HEK293 (cell line): Measurements from ENCODE around the gene RING1.

Source experiments
- AEBP2 ChIP-seq: fragments of 450-650 bp; formaldehyde crosslinking; IDR thresholded peaks from 2 replicates; pipeline ENCODE4 v1.5.1; 2016; ENCODE audit warnings: missing biosample characterization, missing genetic modification characterization, borderline replicate concordance
- ATF2 ChIP-seq: fragments of 450-650 bp; formaldehyde crosslinking; IDR thresholded peaks from 2 replicates; pipeline ENCODE4 v1.5.1; 2016; ENCODE audit warnings: missing biosample characterization, missing genetic modification characterization, low read depth
- BCL11A ChIP-seq: fragments of 450-650 bp; formaldehyde crosslinking; IDR thresholded peaks from 2 replicates; pipeline ENCODE4 v1.5.1; 2016; ENCODE audit warnings: low read depth, missing biosample characterization, missing genetic modification characterization
- BCL11B ChIP-seq: fragments of 450-650 bp; formaldehyde crosslinking; IDR thresholded peaks from 2 replicates; pipeline ENCODE4 v1.5.1; 2016; ENCODE audit warnings: low read depth, missing biosample characterization, missing genetic modification characterization
- GFI1B ChIP-seq: fragments of 450-650 bp; formaldehyde crosslinking; IDR thresholded peaks from 2 replicates; pipeline ENCODE4 v1.5.1; 2016; ENCODE audit warnings: missing biosample characterization, missing genetic modification characterization
- GLI2 ChIP-seq: fragments of 450-650 bp; formaldehyde crosslinking; IDR thresholded peaks from 2 replicates; pipeline ENCODE4; 2017; ENCODE audit warnings: missing biosample characterization, missing genetic modification characterization, low read depth, borderline replicate concordance
- GLIS2 ChIP-seq: fragments of 450-650 bp; formaldehyde crosslinking; IDR thresholded peaks from 2 replicates; pipeline ENCODE4 v1.5.1; 2016; ENCODE audit warnings: missing biosample characterization, missing genetic modification characterization
- IKZF3 ChIP-seq: fragments of 450-650 bp; IDR thresholded peaks from 2 replicates; pipeline ENCODE4 v1.5.0; 2018; ENCODE audit warnings: missing biosample characterization, mild to moderate bottlenecking, missing genetic modification characterization, moderate library complexity
- KLF1 ChIP-seq: fragments of 450-650 bp; formaldehyde crosslinking; IDR thresholded peaks from 2 replicates; pipeline ENCODE4 v1.5.1; 2016; ENCODE audit warnings: missing biosample characterization, missing genetic modification characterization
- KLF8 ChIP-seq: fragments of 450-650 bp; formaldehyde crosslinking; IDR thresholded peaks from 2 replicates; pipeline ENCODE4 v1.5.1; 2016; ENCODE audit warnings: missing biosample characterization, missing genetic modification characterization
- MEIS1 ChIP-seq: sonication (generic); formaldehyde crosslinking; IDR thresholded peaks from 2 replicates; pipeline ENCODE4 v1.8.1; 2022; ENCODE audit warnings: missing genetic modification reagents, mild to moderate bottlenecking, borderline replicate concordance
- MYNN ChIP-seq: fragments of 450-650 bp; formaldehyde crosslinking; IDR thresholded peaks from 2 replicates; pipeline ENCODE4 v1.5.1; 2016; ENCODE audit warnings: missing biosample characterization, missing genetic modification characterization, borderline replicate concordance
- REPIN1 ChIP-seq: fragments of 450-650 bp; formaldehyde crosslinking; IDR thresholded peaks from 2 replicates; pipeline ENCODE4 v1.5.1; 2017; ENCODE audit warnings: missing biosample characterization, missing genetic modification characterization, low read depth
- SCRT1 ChIP-seq: fragments of 450-650 bp; formaldehyde crosslinking; IDR thresholded peaks from 2 replicates; pipeline ENCODE4 v1.5.1; 2016; ENCODE audit warnings: missing biosample characterization, missing genetic modification characterization, borderline replicate concordance
- ZEB2 ChIP-seq: fragments of 450-650 bp; formaldehyde crosslinking; IDR thresholded peaks from 2 replicates; pipeline ENCODE4 v1.5.1; 2016; ENCODE audit warnings: missing biosample characterization, missing genetic modification characterization
- ZFP69B ChIP-seq: fragments of 450-650 bp; formaldehyde crosslinking; IDR thresholded peaks from 2 replicates; pipeline ENCODE4 v1.5.1; 2016; ENCODE audit warnings: missing biosample characterization, missing genetic modification characterization
- ZIC2 ChIP-seq: fragments of 450-650 bp; formaldehyde crosslinking; IDR thresholded peaks from 2 replicates; pipeline ENCODE4 v1.5.1; 2016; ENCODE audit warnings: missing biosample characterization, missing genetic modification characterization
- ZNF114 ChIP-seq: fragments of 450-650 bp; formaldehyde crosslinking; IDR thresholded peaks from 2 replicates; pipeline ENCODE4 v1.5.0; 2017; ENCODE audit warnings: missing biosample characterization, missing genetic modification characterization
- ZNF133 ChIP-seq: fragments of 450-650 bp; formaldehyde crosslinking; IDR thresholded peaks from 2 replicates; pipeline ENCODE4 v1.5.1; 2016; ENCODE audit warnings: missing biosample characterization, missing genetic modification characterization
- ZNF175 ChIP-seq: fragments of 450-650 bp; formaldehyde crosslinking; IDR thresholded peaks from 2 replicates; pipeline ENCODE4 v1.5.1; 2016; ENCODE audit warnings: missing biosample characterization, missing genetic modification characterization
- ZNF2 ChIP-seq: fragments of 450-650 bp; formaldehyde crosslinking; IDR thresholded peaks from 2 replicates; pipeline ENCODE4 v1.5.1; 2016; ENCODE audit warnings: missing biosample characterization, missing genetic modification characterization
- ZNF280D ChIP-seq: fragments of 450-650 bp; formaldehyde crosslinking; IDR thresholded peaks from 2 replicates; pipeline ENCODE4 v1.5.1; 2016; ENCODE audit warnings: missing biosample characterization, missing genetic modification characterization
- ZNF423 ChIP-seq: fragments of 450-650 bp; formaldehyde crosslinking; IDR thresholded peaks from 2 replicates; pipeline ENCODE4 v1.5.1; 2016; ENCODE audit warnings: missing biosample characterization, missing genetic modification characterization
- ZNF530 ChIP-seq: fragments of 450-650 bp; formaldehyde crosslinking; IDR thresholded peaks from 2 replicates; pipeline ENCODE4 v1.5.1; 2016; ENCODE audit warnings: low read depth, missing biosample characterization, missing genetic modification characterization
- ZNF600 ChIP-seq: fragments of 450-650 bp; formaldehyde crosslinking; IDR thresholded peaks from 2 replicates; pipeline ENCODE4 v1.5.1; 2016; ENCODE audit warnings: missing biosample characterization, missing genetic modification characterization
- ZNF707 ChIP-seq: fragments of 450-650 bp; formaldehyde crosslinking; IDR thresholded peaks from 2 replicates; pipeline ENCODE4 v1.5.1; 2016; ENCODE audit warnings: missing biosample characterization, missing genetic modification characterization
- ZNF747 ChIP-seq: fragments of 450-650 bp; formaldehyde crosslinking; IDR thresholded peaks from 2 replicates; pipeline ENCODE4 v1.5.1; 2016; ENCODE audit warnings: missing biosample characterization, missing genetic modification characterization
- ZNF785 ChIP-seq: fragments of 450-650 bp; formaldehyde crosslinking; IDR thresholded peaks from 2 replicates; pipeline ENCODE4 v1.5.1; 2016; ENCODE audit warnings: missing biosample characterization, missing genetic modification characterization
- ZSCAN30 ChIP-seq: fragments of 450-650 bp; IDR thresholded peaks from 2 replicates; pipeline ENCODE4 v1.5.1; 2018; ENCODE audit warnings: missing biosample characterization, mild to moderate bottlenecking, missing genetic modification characterization, moderate library complexity
- ZSCAN4 ChIP-seq: fragments of 450-650 bp; formaldehyde crosslinking; IDR thresholded peaks from 2 replicates; pipeline ENCODE4 v1.5.1; 2017; ENCODE audit warnings: missing biosample characterization, missing genetic modification characterization
- ZSCAN5A ChIP-seq: fragments of 450-650 bp; formaldehyde crosslinking; IDR thresholded peaks from 2 replicates; pipeline ENCODE4 v1.5.1; 2016; ENCODE audit warnings: missing biosample characterization, missing genetic modification characterization
- TF ChIP-seq, protein P1 (sequence below): fragments of 450-650 bp; formaldehyde crosslinking; IDR thresholded peaks from 2 replicates; pipeline ENCODE4 v1.5.1; 2016; ENCODE audit warnings: missing biosample characterization, missing genetic modification characterization

Gene RING1

GRCh38 chr6:33248643-33248931 lies 40.3 kb downstream of the RING1 start (continued):
- no peak for TF ChIP-seq ZNF423
- peak; percentile 7; the same call in 1 of the 2 replicates for TF ChIP-seq ZEB2 (tag by site-specific recombination)
- TF ChIP-seq MEIS1, result no peak
- no peak for TF ChIP-seq BCL11B (tag by site-specific recombination)
- TF ChIP-seq GLIS2 (tag by site-specific recombination), result 0 out of 2 replicates have a peak, but pooled peaks have one; percentile 6
- TF ChIP-seq ZNF2 (tag by site-specific recombination), result peak; percentile 56; the same call in 1 of the 2 replicates
- TF ChIP-seq SCRT1, result no peak
- no peak for TF ChIP-seq KLF1 (tag by site-specific recombination)
- no peak for TF ChIP-seq ZNF114 (tag by site-specific recombination)
- TF ChIP-seq ZNF530 (tag by site-specific recombination), result no peak
- no peak for TF ChIP-seq ZSCAN5A
- no peak for TF ChIP-seq BCL11A
- TF ChIP-seq ZSCAN4 (tag by site-specific recombination), result no peak
- no peak for TF ChIP-seq ZNF747 (tag by site-specific recombination)
- TF ChIP-seq, protein P1, sequence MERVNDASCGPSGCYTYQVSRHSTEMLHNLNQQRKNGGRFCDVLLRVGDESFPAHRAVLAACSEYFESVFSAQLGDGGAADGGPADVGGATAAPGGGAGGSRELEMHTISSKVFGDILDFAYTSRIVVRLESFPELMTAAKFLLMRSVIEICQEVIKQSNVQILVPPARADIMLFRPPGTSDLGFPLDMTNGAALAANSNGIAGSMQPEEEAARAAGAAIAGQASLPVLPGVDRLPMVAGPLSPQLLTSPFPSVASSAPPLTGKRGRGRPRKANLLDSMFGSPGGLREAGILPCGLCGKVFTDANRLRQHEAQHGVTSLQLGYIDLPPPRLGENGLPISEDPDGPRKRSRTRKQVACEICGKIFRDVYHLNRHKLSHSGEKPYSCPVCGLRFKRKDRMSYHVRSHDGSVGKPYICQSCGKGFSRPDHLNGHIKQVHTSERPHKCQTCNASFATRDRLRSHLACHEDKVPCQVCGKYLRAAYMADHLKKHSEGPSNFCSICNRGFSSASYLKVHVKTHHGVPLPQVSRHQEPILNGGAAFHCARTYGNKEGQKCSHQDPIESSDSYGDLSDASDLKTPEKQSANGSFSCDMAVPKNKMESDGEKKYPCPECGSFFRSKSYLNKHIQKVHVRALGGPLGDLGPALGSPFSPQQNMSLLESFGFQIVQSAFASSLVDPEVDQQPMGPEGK (tag by site-specific recombination), result no peak
- TF ChIP-seq ZNF175 (tag by site-specific recombination), result no peak
- TF ChIP-seq AEBP2 (tag by site-specific recombination), result no peak
- no peak for TF ChIP-seq MYNN (tag by site-specific recombination)
- TF ChIP-seq ZNF133 (tag by site-specific recombination), result no peak
- 0 out of 2 replicates have a peak, but pooled peaks have one; percentile 92 for TF ChIP-seq ZNF600 (tag by site-specific recombination)
- TF ChIP-seq ZNF280D, result no peak
- no peak for TF ChIP-seq ZNF707
- no peak for TF ChIP-seq REPIN1 (tag by site-specific recombination)
- 0 out of 2 replicates have a peak, but pooled peaks have one; percentile 3 for TF ChIP-seq KLF8 (tag by site-specific recombination)
- TF ChIP-seq GFI1B (tag by site-specific recombination), result no peak
- TF ChIP-seq ZNF785 (tag by site-specific recombination), result no peak
- TF ChIP-seq ZFP69B, result no peak
- no peak for TF ChIP-seq GLI2 (tag by site-specific recombination)
- no peak for TF ChIP-seq ZIC2 (tag by site-specific recombination)
- TF ChIP-seq IKZF3 (tag by site-specific recombination), result no peak
- no peak for TF ChIP-seq ZSCAN30
- TF ChIP-seq ATF2 (tag by site-specific recombination), result no peak
